M059J (cell line): Measurements from ENCODE around the gene ECHDC1. TPM values are rescaled to one million over a fixed set of nuclear protein-coding genes. Genes with fewer than 3 reads are reported as not detected.

Experiments used
- DNase-seq: peaks from one replicate; pipeline ENCODE4 v3.0.0-alpha.2; 2012; ENCODE audit warnings: low read depth
- total RNA-seq: library from RNA; depleted of rRNA; stranded (reverse); fragments of >200 nt; shearing (Covaris generic); gene quantifications from 2 replicates; pipeline ENCODE4 v1.2.3, GENCODE V29; 2014

The ECHDC1 gene
- total RNA-seq, 1 experiment from 2014 or later, result 71.8 TPM

DNA sequence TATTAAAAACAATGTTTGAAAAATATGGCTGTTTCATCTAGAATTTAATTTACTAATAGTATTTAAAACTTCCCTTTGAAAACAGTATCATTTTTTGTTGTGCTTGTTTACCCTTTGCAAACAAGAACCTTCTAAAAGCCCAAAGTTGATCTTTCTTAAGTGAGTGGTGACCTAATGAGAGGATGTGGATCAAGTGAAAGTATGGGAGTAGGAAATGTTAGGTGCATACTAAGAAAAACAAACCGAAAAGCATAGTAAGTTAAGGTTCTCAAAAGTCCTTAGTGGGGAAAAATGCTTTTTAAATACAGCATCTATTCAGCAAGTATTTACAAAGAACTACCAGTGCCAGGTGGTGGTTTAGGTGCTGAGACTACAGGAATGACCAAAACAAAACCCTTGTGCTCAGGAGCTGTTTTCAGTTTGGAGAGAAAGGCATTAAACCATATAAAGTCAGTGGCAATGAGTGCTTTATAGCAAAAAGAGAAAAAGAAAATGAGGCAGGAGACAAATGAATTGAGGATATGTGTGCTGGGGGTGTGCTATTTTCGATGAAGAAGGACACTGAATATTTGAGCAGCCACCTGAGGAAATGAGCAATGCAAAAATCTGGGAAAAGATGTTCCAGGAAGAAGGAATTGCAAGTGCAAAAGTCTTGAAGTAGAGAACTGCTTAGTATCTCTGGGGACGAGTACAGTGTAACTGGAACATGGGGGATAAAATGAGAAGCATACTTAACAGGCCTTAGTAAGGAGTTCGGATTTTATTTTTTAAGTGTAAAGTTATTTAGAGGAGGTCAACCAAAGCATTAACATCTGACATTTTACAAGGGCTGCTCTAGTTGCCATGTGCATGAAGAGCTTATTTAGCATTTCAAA, 52.8 kb downstream of the ECHDC1 start:
- no peak for DNase-seq

DNA sequence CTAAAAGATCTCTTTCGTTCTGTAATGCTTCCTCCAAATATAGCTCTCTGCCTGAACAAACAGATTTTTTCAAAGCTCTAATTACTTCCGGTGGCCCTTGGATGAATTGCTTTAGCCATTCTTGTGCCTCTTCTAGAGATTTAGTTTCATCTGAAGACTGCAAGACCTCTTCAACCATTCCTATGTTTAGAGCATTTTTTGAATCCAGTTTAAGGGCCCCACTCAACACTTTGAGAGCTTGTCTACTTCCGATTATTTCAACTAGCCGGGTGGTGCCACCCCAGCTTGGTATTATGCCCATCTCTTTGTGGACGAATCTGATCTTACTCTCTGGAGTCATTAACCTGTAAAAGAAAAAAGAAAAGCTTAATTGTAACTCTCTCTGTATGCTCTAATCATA, 53.5 kb downstream of the ECHDC1 start:
- DNase-seq, result no peak

DNA sequence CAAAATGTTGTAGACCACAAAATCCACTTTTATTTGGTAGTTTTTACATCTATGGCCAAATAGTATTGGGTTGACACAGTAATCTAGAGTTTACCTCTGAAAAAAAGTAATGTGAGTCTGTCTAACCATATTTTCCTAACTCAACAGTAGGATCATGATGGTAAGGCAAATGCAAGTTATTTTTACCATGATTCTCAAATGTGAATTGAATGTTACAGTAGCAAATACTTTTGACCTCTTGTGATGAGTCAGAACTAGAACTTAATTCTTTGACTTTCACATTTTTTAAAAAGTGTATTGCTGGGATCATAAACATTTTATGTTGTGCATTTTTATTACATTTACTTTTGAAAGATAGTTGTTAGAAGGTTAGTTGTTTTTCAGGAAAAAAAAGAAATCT, 54.7 kb downstream of the ECHDC1 start:
- no peak for DNase-seq

DNA sequence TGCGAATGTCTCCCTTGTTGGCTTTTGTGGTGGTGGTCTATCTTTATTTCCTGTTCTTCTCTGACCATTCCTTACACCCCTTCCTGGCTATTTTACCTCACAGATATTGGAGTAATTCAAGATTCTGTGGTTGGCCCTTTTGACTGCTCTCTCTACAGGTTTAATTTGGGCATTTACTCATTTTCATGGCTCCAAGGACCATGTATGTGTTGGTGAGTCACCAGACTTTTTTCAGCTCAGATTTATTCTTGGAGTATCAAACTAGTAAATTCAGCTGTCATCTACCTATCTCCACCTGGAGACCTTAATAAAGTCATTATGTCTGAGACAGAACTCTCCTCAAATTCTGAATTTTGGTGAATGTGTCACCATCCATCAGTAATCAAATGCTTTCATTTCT, 61.2 kb downstream of the ECHDC1 start:
- DNase-seq, result no peak

DNA sequence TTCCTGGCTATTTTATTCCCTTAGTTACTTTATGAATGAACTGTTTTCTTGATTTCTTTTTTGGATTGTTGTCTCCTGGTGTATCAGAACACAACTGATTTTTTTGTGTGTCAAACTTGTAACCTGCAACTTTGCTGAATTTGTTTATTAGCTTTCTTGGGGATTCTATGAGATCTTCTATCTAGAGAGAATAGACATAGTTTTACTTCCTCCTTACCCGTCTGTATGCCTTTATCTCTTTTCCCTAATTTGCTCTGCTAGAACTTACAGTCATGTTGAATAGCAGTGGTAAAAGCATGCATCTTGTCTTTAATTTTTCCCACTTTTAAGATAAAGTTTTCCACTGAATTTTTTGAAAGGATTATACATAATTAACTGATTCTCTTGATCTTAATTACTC, 63.6 kb downstream of the ECHDC1 start:
- DNase-seq, result no peak

- no peak for DNase-seq
These were observed 65.2 kb downstream of the ECHDC1 start for GRCh38 chr6:127277878-127278843.

- no peak for DNase-seq
These were observed 67.1 kb downstream of the ECHDC1 start for GRCh38 chr6:127276331-127276730.

DNA sequence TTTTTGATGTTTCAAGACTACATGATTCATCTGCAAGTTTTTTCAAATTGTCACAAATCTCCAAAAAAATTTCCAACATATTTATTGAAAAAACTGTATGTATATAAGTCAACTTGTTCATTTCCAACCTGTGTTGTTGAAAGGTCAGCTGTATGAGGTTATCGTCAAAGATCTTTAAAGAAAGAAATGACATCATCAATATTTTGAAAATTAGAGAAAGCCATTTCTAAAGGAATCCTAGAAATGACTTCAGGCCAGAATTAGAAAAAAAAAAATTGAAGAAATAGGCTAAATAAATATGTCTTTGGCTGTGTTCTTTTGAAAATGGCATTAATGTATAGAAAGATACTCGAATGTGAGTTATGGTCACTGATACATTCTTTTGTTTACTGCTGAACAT, 69.9 kb downstream of the ECHDC1 start:
- DNase-seq, result no peak

DNA sequence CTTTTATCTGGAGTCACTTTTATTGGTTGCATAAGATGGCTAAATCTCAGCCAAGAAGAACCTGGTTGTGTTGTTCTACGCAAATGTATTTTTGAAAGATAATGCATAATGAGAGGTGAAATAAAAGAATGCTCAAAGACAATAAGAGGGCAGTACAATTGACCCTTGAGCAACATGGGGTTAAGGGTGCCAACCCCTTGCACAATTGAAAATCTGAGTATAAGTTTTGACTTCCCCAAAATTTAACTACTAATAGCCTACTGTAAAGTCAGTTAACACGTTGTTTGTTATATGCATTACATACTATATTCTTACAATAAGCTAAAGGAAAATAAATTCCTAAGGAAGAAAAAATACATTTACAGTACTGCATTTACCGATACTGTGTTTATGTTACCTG, 70.8 kb downstream of the ECHDC1 start:
- no peak for DNase-seq

DNA sequence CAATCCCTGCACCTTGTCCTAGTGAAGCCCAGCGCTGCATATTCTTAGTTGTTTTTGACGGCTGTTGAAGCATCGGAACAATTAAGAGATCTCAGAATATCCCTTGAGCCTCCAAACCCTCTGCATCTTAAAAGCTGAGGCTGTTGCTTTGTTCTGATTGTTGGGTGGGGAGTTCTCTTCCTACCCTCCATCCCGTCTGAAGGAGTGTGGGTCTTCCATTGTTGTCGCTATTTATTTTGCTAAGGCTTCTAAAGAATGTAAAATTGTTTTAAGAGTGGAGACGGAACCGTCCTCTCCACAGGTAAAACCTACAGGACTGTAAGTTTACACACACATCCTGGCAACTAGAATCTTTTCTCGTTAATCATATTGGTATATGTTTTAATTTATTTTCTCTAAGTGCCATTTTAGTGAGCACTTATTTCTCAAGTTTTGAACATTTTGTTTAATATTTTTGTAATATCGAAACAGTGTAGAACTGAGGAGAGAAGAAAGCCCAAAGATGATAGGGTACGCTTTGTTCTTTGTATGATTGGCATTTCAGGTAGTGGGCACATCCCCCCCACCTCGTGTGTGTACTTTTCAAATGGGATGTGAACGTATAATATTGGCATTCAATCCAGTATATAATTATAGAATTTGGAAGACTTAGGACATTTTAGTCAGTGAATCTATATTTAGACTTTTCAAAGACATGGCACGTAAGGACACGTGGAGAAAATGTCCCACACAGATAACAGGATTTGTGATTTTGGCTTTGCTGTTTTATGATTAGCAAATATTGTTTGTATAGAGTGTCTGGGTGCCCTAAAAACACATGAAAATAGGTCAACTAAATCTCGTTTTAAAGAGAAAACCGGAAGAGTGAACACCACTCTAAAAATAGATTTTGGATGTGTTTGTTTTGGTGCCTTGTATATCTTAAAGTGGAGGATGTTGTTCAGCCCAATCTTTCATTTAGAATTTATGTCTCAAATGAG, 75.5 kb downstream of the ECHDC1 start:
- peak; percentile 13 for DNase-seq

DNA sequence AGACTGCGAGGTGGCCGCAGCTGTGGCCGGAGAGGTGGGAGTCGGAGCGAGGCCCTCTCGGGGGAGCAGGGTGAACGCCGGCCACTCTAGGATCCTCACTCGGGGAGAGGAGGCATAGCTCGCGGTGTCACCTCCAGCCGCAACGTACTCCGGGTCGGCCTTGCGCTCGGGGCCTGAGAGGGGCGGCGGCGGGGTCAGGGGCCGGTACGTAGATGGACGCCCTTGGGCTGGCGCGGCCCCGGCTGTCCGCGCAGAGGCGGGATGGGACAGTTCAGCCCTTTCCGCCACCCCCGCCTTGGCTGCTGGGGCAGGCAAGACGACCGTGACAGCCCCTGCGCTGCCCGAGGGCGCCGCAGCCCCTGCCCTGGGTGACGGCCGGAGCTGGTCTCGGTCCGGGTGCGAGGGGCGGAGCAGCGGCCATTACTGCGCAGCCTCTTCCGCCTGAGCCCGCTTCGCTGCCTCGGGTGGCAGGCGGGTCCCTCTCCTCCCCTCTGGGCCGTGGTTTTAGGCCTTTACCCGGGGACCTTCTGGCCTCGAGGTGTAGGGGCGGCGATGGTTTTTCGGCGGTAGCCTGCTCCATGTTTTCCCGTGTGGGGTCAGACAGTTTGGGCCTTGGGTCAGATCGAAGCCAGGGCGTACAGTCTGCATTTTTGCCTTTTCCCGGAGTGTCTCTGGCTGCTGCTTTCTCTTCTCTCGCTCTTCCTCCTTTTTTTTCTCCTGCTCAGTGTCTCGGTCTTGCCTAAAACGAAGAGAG, 76.3 kb downstream of the ECHDC1 start:
- DNase-seq, result peak; percentile 58

GRCh38 chr6:127266178-127266891, 77.1 kb downstream of the ECHDC1 start, which contains the start of gene RNF146:
Gene RNF146, plus strand, starts transcription at chr6:127266864. Its CDS starts 13,475 bp downstream, at chr6:127280339.
- DNase-seq, result peak; percentile 85

GRCh38 chr6:127263481-127263880, 79.9 kb downstream of the ECHDC1 start:
- DNase-seq, result no peak

DNA sequence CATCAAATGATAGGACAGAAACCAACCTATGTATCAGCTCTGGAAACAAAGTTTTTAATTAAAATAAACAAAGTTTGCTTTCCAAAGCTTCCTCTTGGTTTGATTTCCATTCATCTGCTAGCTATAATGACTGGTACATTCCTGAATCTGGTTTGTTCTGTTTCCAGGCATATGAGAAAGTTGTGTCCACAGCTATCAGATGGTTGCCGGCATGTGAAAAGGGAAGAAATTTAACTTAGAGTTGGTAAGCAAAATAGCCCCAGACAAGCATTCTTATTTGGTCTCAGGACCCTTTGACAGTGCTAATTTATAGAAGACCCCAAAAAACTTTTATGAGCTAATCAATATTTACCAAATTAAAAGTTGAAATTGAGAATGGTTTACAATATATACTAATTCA, 80.5 kb downstream of the ECHDC1 start:
- DNase-seq, result no peak

DNA sequence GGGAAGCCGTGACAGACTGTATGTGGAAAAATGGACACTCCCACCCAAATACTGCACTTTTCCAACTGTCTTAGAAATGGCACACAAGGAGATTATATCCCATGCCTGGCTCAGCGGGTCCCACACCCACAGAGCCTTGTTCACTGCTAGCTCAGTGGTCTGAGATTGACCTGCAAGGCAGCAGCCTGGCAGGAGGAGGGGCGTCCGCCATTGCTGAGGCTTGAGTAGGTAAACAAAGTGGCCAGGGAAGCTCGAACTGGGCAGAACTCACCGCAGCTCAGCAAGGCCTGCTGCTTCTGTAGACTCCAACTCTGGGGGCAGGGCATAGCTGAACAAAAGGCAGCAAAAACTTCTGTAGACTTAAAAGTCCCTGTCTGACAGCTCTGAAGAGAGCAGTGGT, 88.1 kb downstream of the ECHDC1 start:
- no peak for DNase-seq

GRCh38 chr6:127249621-127250020, 93.8 kb downstream of the ECHDC1 start:
- DNase-seq, result no peak

- DNase-seq, result no peak
These were observed 96.0 kb downstream of the ECHDC1 start for GRCh38 chr6:127247114-127248096.

GRCh38 chr6:127243501-127243900, 99.9 kb downstream of the ECHDC1 start:
- DNase-seq, result no peak
